GM12801 (cell line): ENCODE results near the gene TRPM3.

ENCODE experiments used
- CTCF ChIP-seq: IDR thresholded peaks from one replicate; pipeline ENCODE4 v1.5.1; 2011; ENCODE audit warnings: control low read depth; ENCODE audit not compliant: insufficient read length; ENCODE audit errors: extremely low read depth

Gene TRPM3

GRCh38 chr9:70868661-70869652 lies 252.5 kb downstream of the TRPM3 start:
- no peak for TF ChIP-seq CTCF

- no peak for TF ChIP-seq CTCF
Measured at GRCh38 chr9:70868041-70868440, 253.4 kb downstream of the TRPM3 start.

- no peak for TF ChIP-seq CTCF
Measured at GRCh38 chr9:70865471-70865870, 255.9 kb downstream of the TRPM3 start.

- no peak for TF ChIP-seq CTCF
Measured at GRCh38 chr9:70861797-70862196, 259.6 kb downstream of the TRPM3 start.

GRCh38 chr9:70861376-70861775 lies 260.0 kb downstream of the TRPM3 start:
- no peak for TF ChIP-seq CTCF

GRCh38 chr9:70859694-70860093 lies 261.7 kb downstream of the TRPM3 start:
- TF ChIP-seq CTCF = no peak

GRCh38 chr9:70856411-70856810 lies 265.0 kb downstream of the TRPM3 start:
- no peak for TF ChIP-seq CTCF
